ENCODE data around the gene ENTPD8. TPM values are rescaled to one million over a fixed set of nuclear protein-coding genes. Genes with fewer than 3 reads are reported as not detected.
"Not testable (repeated sequence)": the region's sequence is repeated elsewhere in the genome, so short reads cannot be mapped to it uniquely, and the experiment has no call there.

The ENTPD8 gene
- total RNA-seq, 2 donors from 2014 or later, result 0.33 to 0.75 TPM

- not testable (repeated sequence) for H3K36me3 Mint-ChIP-seq (ENCODE audit: low read depth); H3K27me3 Mint-ChIP-seq (ENCODE audit: insufficient read depth)
Observed at GRCh38 chr9:137450539-137451222, 9.5 kb upstream of the ENTPD8 start.

GRCh38 chr9:137449931-137450538 lies 8.9 kb upstream of the ENTPD8 start:
- Histone ChIP-seq H3K4me1 (ENCODE audit: control insufficient read depth, insufficient read depth, low read length) (peaks cover 4% of the 10 kb centered on the region), H3K27me3 (ENCODE audit: control insufficient read depth, insufficient read depth, low read length, poor library complexity, severe bottlenecking) (no peaks in the 10 kb centered on the region), H3K4me3 (ENCODE audit: low read length) (no peak overlapping the region), H3K27ac (ENCODE audit: low read depth, low read length) (no peak overlapping the region), H3K36me3 (ENCODE audit: control insufficient read depth, insufficient read depth, low read length) (peaks cover 11% of the 10 kb centered on the region), H3K9me3 (ENCODE audit: control insufficient read depth, low read length) (no peaks in the 10 kb centered on the region), H3K9ac (ENCODE audit: extremely low read depth, low read length, poor library complexity, severe bottlenecking) (no peak overlapping the region)
- 80 to 97% methylated on average over 2 to 17 of the region's 18 CpGs for WGBS, 2 experiments (ENCODE audit: insufficient coverage in 1 of 2, insufficient read length in 1 of 2)
- H3K4me1 Mint-ChIP-seq, result peaks cover 3% of the 10 kb centered on the region
- no peak for TF ChIP-seq CTCF (conservative IDR thresholded peaks at IDR 0.05)
- no peak overlapping the region for H3K27ac Mint-ChIP-seq
- H3K36me3 Mint-ChIP-seq (ENCODE audit: low read depth), result peaks cover 7% of the 10 kb centered on the region
- H3K4me3 Mint-ChIP-seq, result no peak overlapping the region
- no peaks in the 10 kb centered on the region for H3K27me3 Mint-ChIP-seq (ENCODE audit: insufficient read depth)
- H3K9me3 Mint-ChIP-seq, result no peaks in the 10 kb centered on the region
- DNase-seq, result no peak

More at GRCh38 chr9:137450539-137451222, 9.5 kb upstream of the ENTPD8 start:
- peaks cover 11% of the 10 kb centered on the region for H3K36me3 ChIP-seq (ENCODE audit: control insufficient read depth, insufficient read depth, low read length)
- H3K27ac Mint-ChIP-seq; DNase-seq; H3K9ac ChIP-seq (ENCODE audit: extremely low read depth, low read length, poor library complexity, severe bottlenecking); H3K4me1 Mint-ChIP-seq; H3K9me3 Mint-ChIP-seq; H3K9me3 ChIP-seq (ENCODE audit: control insufficient read depth, low read length); H3K27ac ChIP-seq (ENCODE audit: low read depth, low read length); H3K4me3 Mint-ChIP-seq; H3K4me3 ChIP-seq (ENCODE audit: low read length); H3K27me3 ChIP-seq (ENCODE audit: control insufficient read depth, insufficient read depth, low read length, poor library complexity, severe bottlenecking); H3K4me1 ChIP-seq (ENCODE audit: control insufficient read depth, insufficient read depth, low read length): not testable (repeated sequence)
- 91 to 100% methylated on average over 1 to 17 of the region's 24 CpGs for WGBS, 2 experiments (ENCODE audit: insufficient coverage in 1 of 2, insufficient read length in 1 of 2)

- no peak overlapping the region for H3K9ac ChIP-seq (ENCODE audit: extremely low read depth, low read length, poor library complexity, severe bottlenecking)
- H3K4me1 ChIP-seq (ENCODE audit: control insufficient read depth, insufficient read depth, low read length), result no peaks in the 10 kb centered on the region
- Mint-ChIP-seq H3K27me3 (ENCODE audit: insufficient read depth) (peaks cover 1% of the 10 kb centered on the region), H3K9me3 (no peaks in the 10 kb centered on the region), H3K4me1 (peaks cover 3% of the 10 kb centered on the region), H3K4me3 (no peak overlapping the region), H3K27ac (no peak overlapping the region), H3K36me3 (ENCODE audit: low read depth) (peaks cover 7% of the 10 kb centered on the region)
- no peak overlapping the region for H3K4me3 ChIP-seq (ENCODE audit: low read length)
- H3K9me3 ChIP-seq (ENCODE audit: control insufficient read depth, low read length), result no peaks in the 10 kb centered on the region
- H3K27me3 ChIP-seq (ENCODE audit: control insufficient read depth, insufficient read depth, low read length, poor library complexity, severe bottlenecking), result no peaks in the 10 kb centered on the region
- peaks cover 11% of the 10 kb centered on the region for H3K36me3 ChIP-seq (ENCODE audit: control insufficient read depth, insufficient read depth, low read length)
- H3K27ac ChIP-seq (ENCODE audit: low read depth, low read length), result no peak overlapping the region
- 91 to 94% methylated on average over 28 to 36 of the region's 36 CpGs for WGBS, 2 experiments (ENCODE audit: insufficient coverage in 1 of 2, insufficient read length in 1 of 2)
- no peak for TF ChIP-seq CTCF (conservative IDR thresholded peaks at IDR 0.05)
- no peak for DNase-seq
Observed at GRCh38 chr9:137449081-137449844, 8.1 kb upstream of the ENTPD8 start.
